ENCODE results near the gene ENTPD2. TPM values are rescaled to one million over a fixed set of nuclear protein-coding genes. Genes with fewer than 3 reads are reported as not detected.

ENTPD2 gene
- not detected for total RNA-seq

DNA sequence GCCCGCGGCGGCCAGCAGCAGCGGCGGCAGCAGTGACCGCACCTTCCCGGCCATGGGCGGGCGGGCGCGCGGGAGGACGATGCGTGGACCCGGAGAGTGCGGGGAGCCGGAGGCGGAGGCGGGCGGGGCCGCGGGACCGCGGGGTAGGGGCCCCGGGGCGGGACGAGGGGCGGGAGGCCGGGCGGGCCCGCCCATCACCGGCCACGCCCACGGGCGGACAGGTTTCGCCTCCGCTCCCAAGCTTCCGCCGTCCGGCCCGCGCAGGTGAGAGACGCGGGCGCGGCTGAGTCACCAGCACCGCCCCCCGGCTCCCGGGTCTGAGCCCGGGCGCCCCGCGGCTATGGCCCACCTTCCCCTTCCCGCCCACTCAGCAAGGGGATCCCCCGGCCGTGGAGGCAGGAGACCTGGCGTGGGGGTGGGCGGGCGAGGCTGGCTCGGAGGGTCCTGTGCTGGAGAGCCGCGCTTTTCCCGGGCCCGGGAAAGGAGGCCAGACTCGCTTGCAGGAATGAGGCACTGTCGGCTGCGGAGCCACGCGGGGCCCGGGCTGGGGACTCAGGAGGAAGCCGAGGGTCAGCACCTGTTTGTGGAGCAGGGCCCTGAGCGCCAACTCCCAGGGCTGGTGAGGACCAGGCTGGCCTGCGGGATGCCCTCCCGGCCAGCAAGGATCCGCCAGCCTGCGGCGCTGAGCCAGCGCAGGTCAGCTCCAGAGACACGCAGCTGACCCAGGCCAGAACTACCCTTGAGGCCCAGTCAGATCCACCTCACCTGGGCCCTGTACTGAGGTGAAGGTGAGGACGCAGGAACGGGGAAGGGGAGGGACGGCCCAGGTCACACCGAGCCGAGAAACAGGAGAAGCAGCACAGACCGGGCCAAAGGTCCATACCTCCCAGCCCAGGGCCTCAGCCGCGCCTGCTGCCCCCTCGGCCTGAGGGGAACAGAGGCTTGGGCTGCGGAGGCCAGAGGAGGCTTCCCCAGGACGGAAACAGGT is at the start of gene ENTPD2:
Gene ENTPD2 (minus strand): TSS at position 118 of the 988 bp plus-strand sequence. CDS start 64 bp downstream, at position 54.
- H3K9me3 Mint-ChIP-seq = no peaks in the 10 kb centered on the region
- no peak within 1 kb of the TSS for H3K27ac Mint-ChIP-seq
- H3K4me3 Mint-ChIP-seq = no peak within 1 kb of the TSS
- intact Hi-C loops (cut with micrococcal nuclease) = no loop called here
- peaks cover 24% of the 10 kb centered on the region for H3K27me3 Mint-ChIP-seq
- POLR2A ChIA-PET = no interaction called here
- CTCF ChIA-PET = interaction anchor here (1.7 to 2.3 kb wide), 4 partner anchors 8 to 25 kb away, joined by 8 to 11 read pairs (median 8); partner anchors contain the start of gene NPDC1
- no peaks in the 10 kb centered on the region for H3K4me1 Mint-ChIP-seq (ENCODE audit: low read depth)
- no peaks in the 10 kb centered on the region for H3K36me3 Mint-ChIP-seq
- DNase-seq = peak; percentile 58

DNA sequence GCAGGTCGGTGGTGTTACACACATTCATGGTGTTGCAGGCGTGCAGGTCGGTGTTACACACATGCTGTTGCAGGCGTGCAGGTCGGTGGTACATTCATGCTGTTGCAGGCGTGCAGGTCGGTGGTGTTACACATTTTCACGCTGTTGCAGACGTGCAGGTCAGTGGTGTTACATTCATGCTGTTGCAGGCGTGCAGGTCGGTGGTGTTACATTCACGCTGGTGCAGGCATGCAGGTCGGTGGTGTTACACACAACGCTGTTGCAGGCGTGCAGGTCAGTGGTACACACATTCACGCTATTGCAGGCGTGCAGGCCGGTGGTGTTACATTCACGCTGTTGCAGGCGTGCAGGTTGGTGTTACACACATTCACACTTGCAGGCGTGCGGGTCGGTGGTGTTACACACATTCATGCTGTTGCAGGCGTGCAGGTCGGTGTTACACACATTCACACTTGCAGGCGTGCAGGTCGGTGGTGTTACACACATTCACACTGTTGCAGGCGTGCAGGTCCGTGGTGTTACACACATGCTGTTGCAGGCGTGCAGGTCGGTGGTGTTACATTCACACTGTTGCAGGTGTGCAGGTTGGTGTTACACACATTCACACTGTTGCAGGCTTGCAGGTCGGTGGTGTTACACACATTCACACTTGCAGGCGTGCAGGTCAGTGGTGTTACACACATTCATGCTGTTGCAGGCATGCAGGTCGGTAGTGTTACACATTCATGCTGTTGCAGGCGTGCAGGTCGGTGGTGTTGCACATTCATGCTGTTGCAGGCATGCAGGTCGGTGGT is 49.5 kb upstream of the ENTPD2 start:
- no peak for DNase-seq
- Mint-ChIP-seq H3K27ac (no peak overlapping the region), H3K36me3 (peaks cover 8% of the 10 kb centered on the region), H3K9me3 (no peaks in the 10 kb centered on the region), H3K27me3 (no peaks in the 10 kb centered on the region), H3K4me1 (ENCODE audit: low read depth) (no peaks in the 10 kb centered on the region), H3K4me3 (no peak overlapping the region)
- intact Hi-C loops (cut with micrococcal nuclease) = no loop called here
- CTCF ChIA-PET = interaction anchor here (1.0 kb wide), 1 partner anchor 133 kb away, joined by 3 read pairs; no protein-coding TSS in a partner anchor
- POLR2A ChIA-PET = no interaction called here

DNA sequence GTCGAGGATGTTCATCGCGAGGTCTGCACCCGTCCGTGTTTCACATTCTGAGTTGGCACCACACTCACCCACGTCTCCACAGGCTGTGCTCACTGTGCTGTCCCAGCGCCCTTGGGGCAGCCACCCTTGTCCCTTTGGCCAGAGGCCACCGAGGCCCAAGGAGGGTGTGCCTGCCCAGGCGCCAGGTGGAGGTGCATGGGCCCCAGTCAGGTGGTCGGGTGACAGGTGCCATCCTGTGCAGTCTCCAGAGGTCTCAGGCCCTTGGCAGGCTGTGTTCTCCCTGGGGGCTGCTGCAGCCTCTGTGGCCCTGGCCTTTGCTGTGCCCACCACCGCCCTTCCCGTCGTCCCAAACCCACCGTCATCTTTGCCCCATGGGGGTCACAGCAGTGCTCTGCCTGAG is 45.4 kb upstream of the ENTPD2 start:
- H3K9me3 Mint-ChIP-seq = no peaks in the 10 kb centered on the region
- no peak overlapping the region for H3K27ac Mint-ChIP-seq
- H3K27me3 Mint-ChIP-seq = no peaks in the 10 kb centered on the region
- DNase-seq = no peak
- POLR2A ChIA-PET = no interaction called here
- H3K36me3 Mint-ChIP-seq = peaks cover 24% of the 10 kb centered on the region
- H3K4me3 Mint-ChIP-seq = no peak overlapping the region
- CTCF ChIA-PET = no interaction called here
- intact Hi-C loops (cut with micrococcal nuclease) = no loop called here
- H3K4me1 Mint-ChIP-seq (ENCODE audit: low read depth) = peaks cover 17% of the 10 kb centered on the region

DNA sequence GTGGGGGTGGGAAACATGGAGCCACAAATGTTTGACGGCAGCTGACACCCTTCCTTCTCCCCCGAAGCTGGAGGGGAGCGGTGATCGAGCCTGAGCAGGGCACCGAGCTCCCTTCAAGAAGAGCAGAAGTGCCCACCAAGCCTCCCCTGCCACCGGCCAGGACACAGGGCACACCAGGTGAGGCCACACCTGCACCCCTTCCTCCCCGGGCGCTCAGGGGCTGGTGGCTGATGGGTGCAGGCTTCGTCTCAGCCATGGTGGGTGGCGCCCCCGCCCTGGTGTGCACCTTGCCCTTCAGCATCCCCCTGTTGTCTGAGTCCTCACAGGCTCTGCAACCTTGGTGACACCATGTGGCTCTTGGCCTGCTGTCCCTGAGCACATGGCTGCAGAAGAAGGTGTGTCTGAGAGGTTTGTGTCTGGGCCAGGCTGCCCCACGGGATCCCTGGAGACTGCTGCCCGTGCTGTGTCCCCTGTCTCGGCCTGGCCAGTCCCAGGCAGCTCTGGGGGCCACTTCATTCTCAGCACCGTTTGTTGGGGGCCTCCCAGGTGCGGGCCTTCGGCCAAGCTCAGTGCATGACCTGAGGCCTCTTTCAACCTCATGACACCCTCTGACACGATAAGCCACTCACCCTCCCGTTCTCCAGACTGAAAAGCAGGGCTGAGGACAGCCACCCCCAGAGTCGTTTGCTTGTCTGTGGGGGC is 44.1 kb upstream of the ENTPD2 start:
- H3K36me3 Mint-ChIP-seq = peaks cover 25% of the 10 kb centered on the region
- H3K27ac Mint-ChIP-seq = no peak overlapping the region
- peaks cover 19% of the 10 kb centered on the region for H3K4me1 Mint-ChIP-seq (ENCODE audit: low read depth)
- POLR2A ChIA-PET = no interaction called here
- no peaks in the 10 kb centered on the region for H3K9me3 Mint-ChIP-seq
- CTCF ChIA-PET = interaction anchor here (1.4 to 2.7 kb wide), 2 partner anchors 11 to 139 kb away, joined by 3 to 40 read pairs; partner anchors contain the start of gene MAN1B1
- H3K4me3 Mint-ChIP-seq = no peak overlapping the region
- DNase-seq = no peak
- no peaks in the 10 kb centered on the region for H3K27me3 Mint-ChIP-seq
- intact Hi-C loops (cut with micrococcal nuclease) = no loop called here

DNA sequence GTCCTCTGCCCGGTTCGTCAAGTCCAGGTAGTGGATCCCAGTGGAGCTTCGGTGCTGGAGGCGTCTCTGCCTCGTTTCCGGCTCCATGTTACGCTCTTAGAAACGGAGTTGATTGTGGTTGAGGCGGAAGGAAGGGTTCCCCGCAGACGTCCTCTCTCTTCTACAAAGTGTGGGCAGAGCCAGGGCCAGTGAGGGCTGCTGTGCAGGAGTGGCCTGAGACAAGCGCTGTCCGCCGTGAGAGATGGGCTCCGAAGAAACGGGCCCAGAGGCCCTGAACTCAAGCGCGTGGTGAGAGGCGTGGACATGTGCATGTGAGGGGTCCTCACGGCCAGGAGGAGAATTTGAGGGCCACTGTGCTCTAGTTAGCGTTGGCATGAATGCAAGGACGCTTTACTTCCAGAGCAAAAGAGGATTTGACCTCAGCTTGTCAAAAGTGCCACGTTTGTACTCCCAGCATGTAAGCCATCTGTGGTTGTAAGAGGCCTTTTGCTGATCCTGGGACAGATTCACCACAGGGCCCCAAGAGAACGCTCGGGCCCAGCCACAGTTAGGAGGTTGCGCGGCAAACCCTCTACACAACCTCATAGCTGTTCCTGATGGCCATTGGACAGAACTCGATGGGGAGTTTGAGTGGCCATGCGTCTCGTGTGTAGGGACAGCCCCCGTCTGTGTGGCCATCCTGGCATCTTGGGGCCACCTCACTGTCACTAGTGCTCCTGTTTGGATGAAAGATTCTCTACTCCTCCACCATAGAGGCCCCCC is 43.1 kb upstream of the ENTPD2 start:
- peaks cover 19% of the 10 kb centered on the region for H3K4me1 Mint-ChIP-seq (ENCODE audit: low read depth)
- H3K27ac Mint-ChIP-seq = peak overlapping the region; percentile 84
- ChIA-PET CTCF (interaction anchor here (1.2 to 2.7 kb wide), 10 partner anchors 9 to 304 kb away, joined by 3 to 40 read pairs (median 6); partner anchors contain the start of genes ABCA2, DPP7, MAN1B1 and TPRN), POLR2A (interaction anchor here (1.9 kb wide), 1 partner anchor 10 kb away, joined by 43 read pairs; the partner anchor contains the start of gene MAN1B1)
- no peak for DNase-seq
- H3K9me3 Mint-ChIP-seq = no peaks in the 10 kb centered on the region
- intact Hi-C loops (cut with micrococcal nuclease) = no loop called here
- peak overlapping the region; percentile 62 for H3K4me3 Mint-ChIP-seq
- H3K36me3 Mint-ChIP-seq = peaks cover 27% of the 10 kb centered on the region
- no peaks in the 10 kb centered on the region for H3K27me3 Mint-ChIP-seq

DNA sequence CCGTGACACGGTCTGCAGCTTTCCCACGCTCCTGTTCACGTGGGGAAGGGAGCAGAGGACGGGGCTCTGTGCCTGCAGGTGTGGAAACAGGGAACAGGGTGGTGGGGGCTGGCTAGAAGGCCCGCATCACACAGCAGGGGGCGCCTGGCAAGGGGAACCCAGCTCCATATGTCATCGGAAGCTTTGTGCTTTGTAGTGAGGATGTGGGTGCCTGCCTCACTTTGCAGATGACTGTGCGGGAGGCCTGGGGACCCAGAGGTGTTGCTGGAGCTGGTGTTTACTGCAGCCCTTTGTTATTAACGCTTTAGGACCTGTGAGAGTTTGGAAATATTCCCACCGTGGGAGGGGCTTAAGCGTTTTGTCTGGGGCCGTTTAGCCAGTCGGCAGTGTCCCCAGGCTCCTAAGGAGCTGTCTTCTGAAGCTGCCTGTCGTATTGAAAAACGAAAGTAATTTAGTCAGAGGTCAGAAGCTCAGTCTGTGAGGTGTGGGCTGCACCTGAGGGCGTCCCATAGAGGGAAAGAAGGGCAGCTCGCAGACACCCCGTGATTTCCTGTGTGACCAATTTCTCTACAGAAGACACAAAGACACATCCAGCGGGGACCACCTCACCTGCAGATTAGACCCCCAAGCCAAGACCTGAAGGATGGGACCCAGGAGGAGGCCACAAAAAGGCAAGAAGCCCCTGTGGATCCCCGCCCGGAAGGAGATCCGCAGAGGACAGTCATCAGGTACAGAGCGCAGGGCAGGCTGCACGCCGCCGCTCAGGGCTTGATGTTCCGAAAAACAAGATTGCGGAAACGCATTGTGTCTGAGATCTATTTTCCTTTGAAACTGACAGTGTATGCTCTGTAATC is 42.0 kb upstream of the ENTPD2 start:
- ChIA-PET POLR2A (interaction anchor here (0.8 to 1.9 kb wide), 10 partner anchors 9 to 556 kb away, joined by 3 to 43 read pairs (median 5); partner anchors contain the start of genes DPP7, MAN1B1, SAPCD2 and TUBB4B), CTCF (interaction anchor here (0.6 to 2.7 kb wide), 38 partner anchors 8 to 763 kb away, joined by 3 to 40 read pairs (median 4); partner anchors contain the start of genes ABCA2, AJM1, CYSRT1 and DPP7)
- peak overlapping the region; percentile 62 for H3K4me3 Mint-ChIP-seq
- peaks cover 19% of the 10 kb centered on the region for H3K4me1 Mint-ChIP-seq (ENCODE audit: low read depth)
- peaks cover 31% of the 10 kb centered on the region for H3K36me3 Mint-ChIP-seq
- DNase-seq = peak; percentile 93
- H3K27ac Mint-ChIP-seq = peak overlapping the region; percentile 84
- H3K27me3 Mint-ChIP-seq = no peaks in the 10 kb centered on the region
- H3K9me3 Mint-ChIP-seq = no peaks in the 10 kb centered on the region
- intact Hi-C loops (cut with micrococcal nuclease) = loop anchor here (1.0 kb wide), 1 partner anchor 9 kb away; no protein-coding TSS in a partner anchor

DNA sequence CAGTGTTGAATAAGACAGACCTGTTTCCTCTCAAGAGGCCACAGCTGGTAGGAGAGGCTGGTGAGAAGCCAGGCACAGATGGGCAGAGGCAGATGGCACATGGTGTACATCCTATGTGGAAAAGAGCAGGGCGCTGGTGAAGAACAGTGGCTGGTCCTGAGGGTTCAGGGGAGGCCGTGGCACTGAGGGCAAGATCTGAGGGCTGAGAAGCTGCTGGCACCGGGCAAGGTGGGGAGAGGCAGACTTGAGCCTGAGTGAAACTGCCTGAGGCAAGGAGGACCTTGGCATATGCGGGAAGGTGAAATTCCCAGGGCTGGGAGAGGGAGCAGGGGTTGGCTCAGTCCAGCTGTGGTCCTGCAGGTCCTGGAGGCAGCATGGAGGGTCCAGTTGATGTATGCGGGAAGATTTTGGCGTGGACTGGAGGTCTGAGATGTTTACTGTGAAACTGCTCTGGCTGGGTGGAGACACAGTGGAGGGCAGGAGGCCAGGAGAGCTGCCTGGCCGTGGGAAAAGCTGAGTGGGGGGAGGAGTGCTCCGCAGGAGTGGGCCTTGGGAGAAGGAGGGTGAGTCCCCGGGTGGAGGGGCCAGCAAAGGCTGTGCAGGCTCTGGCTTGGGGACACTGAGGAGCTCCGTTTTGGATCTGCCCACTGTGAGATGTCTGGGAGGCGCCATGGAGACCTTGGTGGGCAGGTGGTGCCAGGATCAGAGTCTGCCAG is 35.5 kb upstream of the ENTPD2 start:
- Mint-ChIP-seq H3K36me3 (peaks cover 9% of the 10 kb centered on the region), H3K4me1 (ENCODE audit: low read depth) (peaks cover 34% of the 10 kb centered on the region), H3K9me3 (no peaks in the 10 kb centered on the region), H3K4me3 (no peak overlapping the region), H3K27me3 (no peaks in the 10 kb centered on the region), H3K27ac (peak overlapping the region; percentile 29)
- DNase-seq = no peak
- intact Hi-C loops (cut with micrococcal nuclease) = loop anchor here (5.0 kb wide), 1 partner anchor 242 kb away; the partner anchor contains the start of gene PHPT1
- ChIA-PET POLR2A (interaction anchor here (0.6 kb wide), 1 partner anchor 19 kb away, joined by 4 read pairs; the partner anchor contains the start of gene SAPCD2), CTCF (interaction anchor here (1.0 to 3.9 kb wide), 4 partner anchors 43 to 147 kb away, joined by 3 to 26 read pairs (median 8); partner anchors contain the start of genes NPDC1 and RNF224)

DNA sequence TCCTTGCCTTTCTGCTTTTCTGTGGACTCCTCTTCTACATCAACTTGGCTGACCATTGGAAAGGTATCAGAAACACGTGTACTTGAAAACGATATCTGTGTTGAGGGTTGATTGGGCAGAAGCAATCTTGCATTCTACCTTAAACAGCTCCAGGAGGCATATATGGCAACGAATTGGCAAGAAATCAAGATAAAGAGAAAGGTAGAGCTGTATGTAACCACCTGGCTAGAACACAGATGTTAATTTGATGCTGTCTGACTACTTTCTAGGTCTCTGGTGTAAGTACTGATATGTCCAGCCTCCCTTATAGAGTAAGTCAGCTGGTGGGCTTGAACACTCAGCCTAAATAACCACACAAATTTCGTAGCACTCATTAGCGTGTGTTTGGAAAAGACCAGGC is 34.3 kb upstream of the ENTPD2 start:
- intact Hi-C loops (cut with micrococcal nuclease) = loop anchor here (5.0 kb wide), 1 partner anchor 241 kb away; the partner anchor contains the start of gene PHPT1
- H3K4me3 Mint-ChIP-seq = peak overlapping the region; percentile 88
- POLR2A ChIA-PET = interaction anchor here (0.6 to 3.9 kb wide), 4 partner anchors 19 to 153 kb away, joined by 3 to 27 read pairs (median 3); partner anchors contain the start of genes SAPCD2 and TUBB4B
- H3K4me1 Mint-ChIP-seq (ENCODE audit: low read depth) = peaks cover 40% of the 10 kb centered on the region
- H3K9me3 Mint-ChIP-seq = no peaks in the 10 kb centered on the region
- no peaks in the 10 kb centered on the region for H3K27me3 Mint-ChIP-seq
- peaks cover 9% of the 10 kb centered on the region for H3K36me3 Mint-ChIP-seq
- CTCF ChIA-PET = interaction anchor here (0.6 to 3.9 kb wide), 10 partner anchors 8 to 642 kb away, joined by 3 to 26 read pairs (median 4); partner anchors contain the start of gene NPDC1
- DNase-seq = no peak
- H3K27ac Mint-ChIP-seq = peak overlapping the region; percentile 82

DNA sequence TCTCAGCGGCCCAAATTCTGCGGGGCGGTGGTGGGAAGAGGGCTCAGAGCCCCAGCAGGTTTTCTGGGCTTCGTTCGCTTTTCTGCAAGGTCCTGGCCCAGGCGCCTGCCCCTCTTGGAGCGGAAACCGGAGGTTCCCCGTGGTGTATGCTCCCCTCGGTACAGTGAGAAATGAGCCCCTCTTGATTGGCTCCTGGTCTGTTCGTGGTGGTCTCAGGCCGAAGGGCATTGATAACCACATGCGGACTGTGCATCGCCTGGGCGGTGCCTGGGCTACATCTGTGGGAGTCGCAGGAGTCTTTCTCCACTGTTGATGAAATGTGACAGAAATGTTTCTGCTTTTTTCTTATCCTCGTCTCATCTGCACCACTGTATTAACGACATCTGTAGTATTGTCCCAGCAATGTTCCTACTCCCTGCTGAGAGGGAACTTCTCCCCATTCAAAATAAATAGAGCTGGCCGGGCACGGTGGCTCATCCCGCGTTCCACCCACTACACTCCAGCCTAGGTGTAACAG is 33.6 kb upstream of the ENTPD2 start:
- POLR2A ChIA-PET = interaction anchor here (0.6 to 3.9 kb wide), 7 partner anchors 8 to 153 kb away, joined by 3 to 43 read pairs (median 11); partner anchors contain the start of genes SAPCD2 and TUBB4B
- H3K36me3 Mint-ChIP-seq = peaks cover 6% of the 10 kb centered on the region
- H3K27me3 Mint-ChIP-seq = no peaks in the 10 kb centered on the region
- peaks cover 40% of the 10 kb centered on the region for H3K4me1 Mint-ChIP-seq (ENCODE audit: low read depth)
- peak overlapping the region; percentile 82 for H3K27ac Mint-ChIP-seq
- CTCF ChIA-PET = interaction anchor here (0.6 to 4.9 kb wide), 12 partner anchors 8 to 641 kb away, joined by 3 to 61 read pairs (median 11); partner anchors contain the start of genes ABCA2, FUT7, NPDC1 and SAPCD2
- DNase-seq = no peak
- peak overlapping the region; percentile 88 for H3K4me3 Mint-ChIP-seq
- intact Hi-C loops (cut with micrococcal nuclease) = loop anchor here (1.0 to 5.0 kb wide), 5 partner anchors 8 to 240 kb away; partner anchors contain the start of genes PHPT1 and SAPCD2
- no peaks in the 10 kb centered on the region for H3K9me3 Mint-ChIP-seq
